Testis (tissue), 3 donors: ENCODE data around the gene CENPU. TPM values are rescaled to one million over a fixed set of nuclear protein-coding genes. Genes with fewer than 3 reads are reported as not detected.

Experiments used
- DNase-seq: peaks from one replicate; pipeline ENCODE4 v3.0.0-alpha.2; 2019
- H3K27ac ChIP-seq, 2 donors: fragments of 200-600 bp; sonication (generic); one replicate each; pipeline ENCODE4 v1.5.1; 2019
- H3K27me3 ChIP-seq: fragments of 200-600 bp; sonication (generic); one replicate; pipeline ENCODE4 v1.5.1; 2019
- H3K36me3 ChIP-seq: fragments of 200-600 bp; sonication (generic); one replicate; pipeline ENCODE4 v1.5.1; 2017; ENCODE audit warnings: low read depth; ENCODE audit errors: missing control alignments
- H3K4me1 ChIP-seq: fragments of 200-600 bp; sonication (generic); one replicate; pipeline ENCODE4 v1.5.1; 2019
- H3K4me3 ChIP-seq, 2 donors: fragments of 200-600 bp; sonication (generic); one replicate each; pipeline ENCODE4 v1.5.1; 2017 to 2019
- H3K9me3 ChIP-seq: fragments of 200-600 bp; sonication (generic); one replicate; pipeline ENCODE4 v1.5.1; 2017
- POLR2A ChIP-seq: fragments of 450-650 bp; IDR thresholded peaks from one replicate; pipeline ENCODE4 v1.6.1; 2017; ENCODE audit warnings: antibody characterized with exemption, mild to moderate bottlenecking, moderate library complexity
- WGBS, 2 donors: methylation state at CpG; one replicate each; pipeline ENCODE4 v1.1.5; 2018; 5-methylcytosine and 5-hydroxymethylcytosine counted together
- intact Hi-C: fragments of 100-400 bp; cut with DNase I; formaldehyde crosslinking; loops from one replicate; pipeline ENCODE4 v1.15.1; 2023; ENCODE audit warnings: low total_unique reads
- polyA plus RNA-seq: library from polyadenylated mRNA; stranded (reverse); fragments of 350-450 nt; fragmentation: Illumina TruSeq; extraction: RNeasy Lipid Tissue Mini Kit (QIAGEN cat#74804); gene quantifications from one replicate; pipeline ENCODE4 v1.2.3, GENCODE V29; 2014; ENCODE audit warnings: low read depth, low replicate concordance; ENCODE audit not compliant: insufficient read depth
- total RNA-seq, 2 donors: library from RNA; depleted of rRNA; stranded (reverse); fragments of >200 nt; gene quantifications; one replicate each; pipeline ENCODE4 v1.2.3, GENCODE V29; 2016
- TF ChIP-seq, protein P1 (sequence below), 3 experiments: fragments of 450-650 bp in 2 of 3; fragments of 200-600 bp in 1 of 3; sonication (generic) in 1 of 3; IDR thresholded peaks; one replicate each; pipeline ENCODE4 v1.5.1; 2016 to 2019; ENCODE audit warnings: antibody characterized with exemption in 3 of 3, mild to moderate bottlenecking in 2 of 3, moderate library complexity in 1 of 3

CENPU gene
- total and polyA plus RNA-seq, 3 donors from 2014 or later = 57.2 to 132 (median 117) TPM

- WGBS, 2 donors = 93 to 95% methylated on average over 5 of the region's 5 CpGs
- intact Hi-C loops = no loop called here
- no peak overlapping the region for H3K27ac ChIP-seq
- no peaks in the 10 kb centered on the region for H3K27me3 ChIP-seq
- TF ChIP-seq, protein P1, sequence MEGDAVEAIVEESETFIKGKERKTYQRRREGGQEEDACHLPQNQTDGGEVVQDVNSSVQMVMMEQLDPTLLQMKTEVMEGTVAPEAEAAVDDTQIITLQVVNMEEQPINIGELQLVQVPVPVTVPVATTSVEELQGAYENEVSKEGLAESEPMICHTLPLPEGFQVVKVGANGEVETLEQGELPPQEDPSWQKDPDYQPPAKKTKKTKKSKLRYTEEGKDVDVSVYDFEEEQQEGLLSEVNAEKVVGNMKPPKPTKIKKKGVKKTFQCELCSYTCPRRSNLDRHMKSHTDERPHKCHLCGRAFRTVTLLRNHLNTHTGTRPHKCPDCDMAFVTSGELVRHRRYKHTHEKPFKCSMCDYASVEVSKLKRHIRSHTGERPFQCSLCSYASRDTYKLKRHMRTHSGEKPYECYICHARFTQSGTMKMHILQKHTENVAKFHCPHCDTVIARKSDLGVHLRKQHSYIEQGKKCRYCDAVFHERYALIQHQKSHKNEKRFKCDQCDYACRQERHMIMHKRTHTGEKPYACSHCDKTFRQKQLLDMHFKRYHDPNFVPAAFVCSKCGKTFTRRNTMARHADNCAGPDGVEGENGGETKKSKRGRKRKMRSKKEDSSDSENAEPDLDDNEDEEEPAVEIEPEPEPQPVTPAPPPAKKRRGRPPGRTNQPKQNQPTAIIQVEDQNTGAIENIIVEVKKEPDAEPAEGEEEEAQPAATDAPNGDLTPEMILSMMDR (IDR thresholded peaks at IDR 0.05) = no peak
- TF ChIP-seq POLR2A = no peak
- H3K36me3 ChIP-seq = no peaks in the 10 kb centered on the region
- no peaks in the 10 kb centered on the region for H3K9me3 ChIP-seq
- H3K4me3 ChIP-seq = no peak overlapping the region
- H3K4me1 ChIP-seq = no peaks in the 10 kb centered on the region
- DNase-seq = no peak
These were observed 58.9 kb downstream of the CENPU start for GRCh38 chr4:184675018-184675417.

DNA sequence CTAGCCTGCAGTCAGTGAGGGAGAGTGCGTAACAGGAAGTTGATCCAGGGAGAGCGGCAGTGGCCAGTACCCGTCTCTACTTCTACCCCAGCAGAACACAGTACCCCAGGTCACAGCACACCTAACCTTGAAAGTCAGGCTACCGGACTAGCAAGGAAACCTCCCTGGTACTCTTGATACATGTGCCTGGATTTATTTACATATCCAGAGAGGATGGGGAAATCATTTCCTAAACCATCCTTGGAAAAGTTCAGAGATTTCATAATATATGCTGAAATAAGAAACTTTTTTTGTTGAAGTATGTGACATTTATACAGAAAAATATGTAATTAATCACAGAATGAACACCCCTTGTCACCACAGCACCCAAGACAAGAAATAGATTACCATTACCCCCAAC, 59.9 kb downstream of the CENPU start:
- Histone ChIP-seq H3K27me3 (no peaks in the 10 kb centered on the region), H3K4me3 (no peak overlapping the region), H3K9me3 (no peaks in the 10 kb centered on the region), H3K4me1 (no peaks in the 10 kb centered on the region), H3K27ac (no peak overlapping the region), H3K36me3 (no peaks in the 10 kb centered on the region)
- no peak for DNase-seq
- WGBS, 2 donors = 88 to 93% methylated on average over 4 of the region's 4 CpGs
- intact Hi-C loops = no loop called here
- TF ChIP-seq POLR2A = no peak
- TF ChIP-seq, protein P1 (IDR thresholded peaks at IDR 0.05) = no peak

- H3K9me3 ChIP-seq = no peaks in the 10 kb centered on the region
- no peak for DNase-seq
- TF ChIP-seq POLR2A = no peak
- TF ChIP-seq, protein P1 (IDR thresholded peaks at IDR 0.05) = no peak
- H3K4me1 ChIP-seq = no peaks in the 10 kb centered on the region
- intact Hi-C loops = no loop called here
- no peak overlapping the region for H3K27ac ChIP-seq
- no peaks in the 10 kb centered on the region for H3K27me3 ChIP-seq
- H3K36me3 ChIP-seq = no peaks in the 10 kb centered on the region
- 89 to 96% methylated on average over 6 of the region's 6 CpGs for WGBS, 2 donors
- H3K4me3 ChIP-seq = no peak overlapping the region
These were observed 61.2 kb downstream of the CENPU start for GRCh38 chr4:184672741-184673140.

GRCh38 chr4:184671101-184671500, 62.8 kb downstream of the CENPU start:
- Histone ChIP-seq H3K4me1 (no peaks in the 10 kb centered on the region), H3K9me3 (no peaks in the 10 kb centered on the region), H3K36me3 (no peaks in the 10 kb centered on the region), H3K27me3 (no peaks in the 10 kb centered on the region), H3K4me3 (no peak overlapping the region), H3K27ac (no peak overlapping the region)
- 70 to 76% methylated on average over 9 of the region's 9 CpGs for WGBS, 2 donors
- intact Hi-C loops = no loop called here
- no peak for TF ChIP-seq POLR2A
- TF ChIP-seq, protein P1 (IDR thresholded peaks at IDR 0.05) = no peak
- no peak for DNase-seq

GRCh38 chr4:184669251-184669650, 64.6 kb downstream of the CENPU start:
- Histone ChIP-seq H3K4me1 (no peaks in the 10 kb centered on the region), H3K4me3 (no peak overlapping the region), H3K27ac (no peak overlapping the region), H3K9me3 (no peaks in the 10 kb centered on the region), H3K36me3 (no peaks in the 10 kb centered on the region), H3K27me3 (no peaks in the 10 kb centered on the region)
- no peak for DNase-seq
- intact Hi-C loops = no loop called here
- 86 to 90% methylated on average over 7 of the region's 7 CpGs for WGBS, 2 donors
- TF ChIP-seq POLR2A = no peak
- TF ChIP-seq, protein P1 (IDR thresholded peaks at IDR 0.05) = no peak
